Measurements from ENCODE around the gene CAMK2D.

GRCh38 chr4:113665036-113665435 lies 96.5 kb downstream of the CAMK2D start:
- TF ChIP-seq CTCF (IDR thresholded peaks at IDR 0.05; ENCODE audit: low read depth, low read length, missing input control), result no peak
- TF ChIP-seq ZBTB33 (IDR thresholded peaks at IDR 0.05), result no peak
- no peak for TF ChIP-seq GABPA (IDR thresholded peaks at IDR 0.05 in 1 of 2, conservative IDR thresholded peaks at IDR 0.05 in 1 of 2)
- no peak for TF ChIP-seq FOXA1 (IDR thresholded peaks at IDR 0.05)
- no peak for TF ChIP-seq RAD21 (IDR thresholded peaks at IDR 0.05)
- no peak for TF ChIP-seq TAF1 (conservative IDR thresholded peaks at IDR 0.05)
- TF ChIP-seq, protein P1, sequence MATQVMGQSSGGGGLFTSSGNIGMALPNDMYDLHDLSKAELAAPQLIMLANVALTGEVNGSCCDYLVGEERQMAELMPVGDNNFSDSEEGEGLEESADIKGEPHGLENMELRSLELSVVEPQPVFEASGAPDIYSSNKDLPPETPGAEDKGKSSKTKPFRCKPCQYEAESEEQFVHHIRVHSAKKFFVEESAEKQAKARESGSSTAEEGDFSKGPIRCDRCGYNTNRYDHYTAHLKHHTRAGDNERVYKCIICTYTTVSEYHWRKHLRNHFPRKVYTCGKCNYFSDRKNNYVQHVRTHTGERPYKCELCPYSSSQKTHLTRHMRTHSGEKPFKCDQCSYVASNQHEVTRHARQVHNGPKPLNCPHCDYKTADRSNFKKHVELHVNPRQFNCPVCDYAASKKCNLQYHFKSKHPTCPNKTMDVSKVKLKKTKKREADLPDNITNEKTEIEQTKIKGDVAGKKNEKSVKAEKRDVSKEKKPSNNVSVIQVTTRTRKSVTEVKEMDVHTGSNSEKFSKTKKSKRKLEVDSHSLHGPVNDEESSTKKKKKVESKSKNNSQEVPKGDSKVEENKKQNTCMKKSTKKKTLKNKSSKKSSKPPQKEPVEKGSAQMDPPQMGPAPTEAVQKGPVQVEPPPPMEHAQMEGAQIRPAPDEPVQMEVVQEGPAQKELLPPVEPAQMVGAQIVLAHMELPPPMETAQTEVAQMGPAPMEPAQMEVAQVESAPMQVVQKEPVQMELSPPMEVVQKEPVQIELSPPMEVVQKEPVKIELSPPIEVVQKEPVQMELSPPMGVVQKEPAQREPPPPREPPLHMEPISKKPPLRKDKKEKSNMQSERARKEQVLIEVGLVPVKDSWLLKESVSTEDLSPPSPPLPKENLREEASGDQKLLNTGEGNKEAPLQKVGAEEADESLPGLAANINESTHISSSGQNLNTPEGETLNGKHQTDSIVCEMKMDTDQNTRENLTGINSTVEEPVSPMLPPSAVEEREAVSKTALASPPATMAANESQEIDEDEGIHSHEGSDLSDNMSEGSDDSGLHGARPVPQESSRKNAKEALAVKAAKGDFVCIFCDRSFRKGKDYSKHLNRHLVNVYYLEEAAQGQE (IDR thresholded peaks at IDR 0.05), result no peak
- no peak for TF ChIP-seq SP1 (IDR thresholded peaks at IDR 0.05)
- TF ChIP-seq YY1 (IDR thresholded peaks at IDR 0.05), result no peak
- TF ChIP-seq EGR1 (IDR thresholded peaks at IDR 0.05; ENCODE audit: low read depth in 2 of 2), result no peak
- TF ChIP-seq MAX (IDR thresholded peaks at IDR 0.05), result no peak
